Erythroblast (primary cell): ENCODE measurements around the gene ZNF18.

Source experiments
- GATA1 ChIP-seq: IDR thresholded peaks from 2 replicates; pipeline ENCODE4 v1.6.1; 2011; ENCODE audit warnings: low read depth, mild to moderate bottlenecking, control low read depth, low read length, moderate library complexity
- POLR2A ChIP-seq: IDR thresholded peaks from 2 replicates; pipeline ENCODE4 v1.6.1; 2011; ENCODE audit warnings: mild to moderate bottlenecking, low read length

DNA sequence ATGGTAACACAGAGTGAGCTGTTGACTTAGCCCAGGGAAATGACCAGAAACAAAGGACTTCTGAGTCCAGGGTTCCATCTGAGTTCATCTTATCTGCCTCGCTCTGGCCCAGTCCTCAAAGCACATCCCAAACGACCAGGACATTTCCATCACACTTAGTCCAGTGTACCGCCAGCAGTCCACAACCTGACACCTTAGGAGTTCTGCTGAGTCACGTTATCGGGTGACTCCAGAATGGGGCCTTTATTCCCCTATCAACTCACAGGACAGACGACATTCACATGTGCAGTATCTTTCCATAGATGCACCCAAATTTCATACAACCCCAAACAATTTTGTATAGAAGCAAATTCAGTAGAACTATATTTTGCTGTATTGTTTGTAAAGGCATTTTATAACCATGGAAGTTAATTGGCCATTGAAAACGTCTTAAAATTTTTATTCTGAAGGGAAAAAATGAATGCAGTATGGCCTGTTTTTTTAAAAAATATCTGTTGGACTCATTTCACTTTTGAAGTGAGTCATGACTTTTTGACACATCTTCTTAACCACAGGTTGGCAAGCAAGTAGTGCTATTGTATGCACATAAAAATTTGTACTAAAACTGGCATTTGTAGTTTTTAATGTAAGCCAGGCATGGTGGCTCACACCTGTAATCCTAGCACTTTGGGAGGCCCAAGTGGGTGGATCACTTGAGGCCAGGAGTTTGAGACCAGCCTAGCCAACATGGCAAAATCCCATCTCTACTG lies 46.3 kb downstream of the ZNF18 start:
- TF ChIP-seq POLR2A (no peak), GATA1 (no peak)
